Esophagus (tissue), 2 donors: ENCODE results near the gene ITPRID1. TPM values are rescaled to one million over a fixed set of nuclear protein-coding genes. Genes with fewer than 3 reads are reported as not detected.

Experiments used
- H3K27ac ChIP-seq, 2 donors: one replicate each; pipeline ENCODE4 v1.5.1; 2013; ENCODE audit warnings: low read depth in 2 of 2, mild to moderate bottlenecking in 2 of 2, inconsistent platforms in 1 of 2, low read length in 1 of 2, moderate library complexity in 1 of 2
- H3K27me3 ChIP-seq, 2 donors: one replicate each; pipeline ENCODE4 v1.6.1; 2013; ENCODE audit warnings: low read length in 2 of 2, control low read depth in 1 of 2, mild to moderate bottlenecking in 1 of 2; ENCODE audit not compliant: insufficient read depth in 2 of 2, control insufficient read depth in 1 of 2
- H3K36me3 ChIP-seq, 2 donors: one replicate each; pipeline ENCODE4 v1.6.1; 2013; ENCODE audit warnings: low read length in 1 of 2; ENCODE audit not compliant: control insufficient read depth in 2 of 2, insufficient read depth in 2 of 2
- H3K4me1 ChIP-seq, 2 donors: one replicate each; pipeline ENCODE4 v1.6.1; 2013; ENCODE audit warnings: low read length in 1 of 2; ENCODE audit not compliant: control insufficient read depth in 2 of 2, insufficient read depth in 2 of 2
- H3K4me3 ChIP-seq, 2 donors: one replicate each; pipeline ENCODE4 v1.5.1; 2013; ENCODE audit warnings: low read length in 2 of 2, mild to moderate bottlenecking in 2 of 2, low read depth in 1 of 2, moderate library complexity in 1 of 2
- H3K9me3 ChIP-seq, 2 donors: one replicate each; pipeline ENCODE4 v1.6.1; 2013; ENCODE audit warnings: mild to moderate bottlenecking in 2 of 2, low read depth in 1 of 2, low read length in 1 of 2, moderate library complexity in 1 of 2; ENCODE audit not compliant: control insufficient read depth in 2 of 2, insufficient read depth in 1 of 2
- WGBS, 2 donors: extraction: QIAGEN DNeasy Blood & Tissue Kit; methylation state at CpG; one replicate each; pipeline ENCODE4 v1.1.7; 2013; 5-methylcytosine and 5-hydroxymethylcytosine counted together
- polyA plus RNA-seq, 2 donors: library from polyadenylated mRNA; stranded (reverse); fragments of 200-250 nt; gene quantifications; one replicate each; pipeline ENCODE4 v1.2.3, GENCODE V29; 2013
- donor health status: healthy with polysubstance abuse.
- donor health status: Bipolar disorder and iron deficiency.

The ITPRID1 gene
- polyA plus RNA-seq, 2 donors, result not detected

GRCh38 chr7:31545549-31545948, 31.7 kb downstream of the ITPRID1 start:
- Histone ChIP-seq H3K36me3 (no peaks in the 10 kb centered on the region), H3K9me3 (peaks cover 0 to 2% of the 10 kb centered on the region in 2 donors), H3K4me3 (no peak overlapping the region), H3K4me1 (no peaks in the 10 kb centered on the region), H3K27me3 (no peaks in the 10 kb centered on the region), H3K27ac (no peak overlapping the region)
- WGBS, 2 donors, result 48 to 63% methylated on average over 1 of the region's 1 CpG

- peaks cover 0 to 2% of the 10 kb centered on the region in 2 donors for H3K9me3 ChIP-seq
- no peaks in the 10 kb centered on the region for H3K4me1 ChIP-seq
- no peak overlapping the region for H3K27ac ChIP-seq
- H3K4me3 ChIP-seq, result no peak overlapping the region
- no peaks in the 10 kb centered on the region for H3K27me3 ChIP-seq
- H3K36me3 ChIP-seq, result no peaks in the 10 kb centered on the region
These were observed 35.7 kb downstream of the ITPRID1 start for GRCh38 chr7:31549611-31550010.

GRCh38 chr7:31550432-31550831, 36.5 kb downstream of the ITPRID1 start:
- H3K27me3 ChIP-seq, result no peaks in the 10 kb centered on the region
- WGBS, 2 donors, result 36 to 40% methylated on average over 1 of the region's 1 CpG
- H3K4me1 ChIP-seq, result no peaks in the 10 kb centered on the region
- peaks cover 0 to 2% of the 10 kb centered on the region in 2 donors for H3K9me3 ChIP-seq
- no peaks in the 10 kb centered on the region for H3K36me3 ChIP-seq
- H3K4me3 ChIP-seq, result no peak overlapping the region
- H3K27ac ChIP-seq, result no peak overlapping the region

GRCh38 chr7:31553661-31554081, 39.8 kb downstream of the ITPRID1 start:
- H3K27ac ChIP-seq, result no peak overlapping the region
- no peaks in the 10 kb centered on the region for H3K9me3 ChIP-seq
- no peaks in the 10 kb centered on the region for H3K27me3 ChIP-seq
- H3K4me3 ChIP-seq, result no peak overlapping the region
- H3K36me3 ChIP-seq, result no peaks in the 10 kb centered on the region
- no peaks in the 10 kb centered on the region for H3K4me1 ChIP-seq

GRCh38 chr7:31562002-31562401, 48.1 kb downstream of the ITPRID1 start:
- H3K27ac ChIP-seq, result no peak overlapping the region

GRCh38 chr7:31563522-31563921, 49.6 kb downstream of the ITPRID1 start:
- H3K4me1 ChIP-seq, result no peaks in the 10 kb centered on the region
- H3K36me3 ChIP-seq, result no peaks in the 10 kb centered on the region
- WGBS, 2 donors, result 33 to 34% methylated on average over 5 of the region's 5 CpGs
- H3K27ac ChIP-seq, result no peak overlapping the region
- H3K4me3 ChIP-seq, result no peak overlapping the region
- H3K27me3 ChIP-seq, result no peaks in the 10 kb centered on the region
- no peaks in the 10 kb centered on the region for H3K9me3 ChIP-seq

More at GRCh38 chr7:31562002-31562401, 48.1 kb downstream of the ITPRID1 start:
- 65 to 68% methylated on average over 1 of the region's 1 CpG for WGBS, 2 donors
- Histone ChIP-seq H3K9me3 (no peaks in the 10 kb centered on the region), H3K4me3 (no peak overlapping the region), H3K4me1 (no peaks in the 10 kb centered on the region), H3K36me3 (no peaks in the 10 kb centered on the region), H3K27me3 (no peaks in the 10 kb centered on the region)

- no peaks in the 10 kb centered on the region for H3K27me3 ChIP-seq
- no peak overlapping the region for H3K4me3 ChIP-seq
- no peaks in the 10 kb centered on the region for H3K36me3 ChIP-seq
- no peaks in the 10 kb centered on the region for H3K4me1 ChIP-seq
- 62 to 64% methylated on average over 3 of the region's 3 CpGs for whole genome bisulfite sequencing, 2 donors
- H3K27ac ChIP-seq, result no peak overlapping the region
- no peaks in the 10 kb centered on the region for H3K9me3 ChIP-seq
These were observed 50.1 kb downstream of the ITPRID1 start for GRCh38 chr7:31563951-31564350.

- Histone ChIP-seq H3K4me1 (no peaks in the 10 kb centered on the region), H3K9me3 (no peaks in the 10 kb centered on the region), H3K4me3 (no peak overlapping the region), H3K27ac (no peak overlapping the region), H3K36me3 (no peaks in the 10 kb centered on the region), H3K27me3 (no peaks in the 10 kb centered on the region)
- WGBS, 2 donors, result 76% methylated on average over 5 of the region's 5 CpGs
These were observed 50.8 kb downstream of the ITPRID1 start for GRCh38 chr7:31564661-31565060.

- Histone ChIP-seq H3K36me3 (no peaks in the 10 kb centered on the region), H3K9me3 (no peaks in the 10 kb centered on the region), H3K27ac (no peak overlapping the region), H3K4me1 (no peaks in the 10 kb centered on the region), H3K4me3 (no peak overlapping the region), H3K27me3 (no peaks in the 10 kb centered on the region)
- WGBS, 2 donors, result 82 to 83% methylated on average over 4 of the region's 4 CpGs
These were observed 55.6 kb downstream of the ITPRID1 start for GRCh38 chr7:31569528-31569927.

- no peak overlapping the region for H3K4me3 ChIP-seq
- H3K9me3 ChIP-seq, result no peaks in the 10 kb centered on the region
- H3K27ac ChIP-seq, result no peak overlapping the region
- H3K4me1 ChIP-seq, result no peaks in the 10 kb centered on the region
- 50 to 58% methylated on average over 2 of the region's 2 CpGs for WGBS, 2 donors
- H3K36me3 ChIP-seq, result no peaks in the 10 kb centered on the region
- no peaks in the 10 kb centered on the region for H3K27me3 ChIP-seq
These were observed 69.6 kb downstream of the ITPRID1 start for GRCh38 chr7:31583526-31583925.
